NCI-H446 treated with DMSO at 0.1 percent for 48 hours (cell line): ENCODE measurements around the gene TSPY2.
"Not testable (repeated sequence)": the region's sequence is repeated elsewhere in the genome, so short reads cannot be mapped to it uniquely, and the experiment has no call there.

Experiments used
- DNase-seq: peaks from one replicate; lab custom pipeline; 2025; lab: John Stamatoyannopoulos, UW

TSPY2 gene, protein sequence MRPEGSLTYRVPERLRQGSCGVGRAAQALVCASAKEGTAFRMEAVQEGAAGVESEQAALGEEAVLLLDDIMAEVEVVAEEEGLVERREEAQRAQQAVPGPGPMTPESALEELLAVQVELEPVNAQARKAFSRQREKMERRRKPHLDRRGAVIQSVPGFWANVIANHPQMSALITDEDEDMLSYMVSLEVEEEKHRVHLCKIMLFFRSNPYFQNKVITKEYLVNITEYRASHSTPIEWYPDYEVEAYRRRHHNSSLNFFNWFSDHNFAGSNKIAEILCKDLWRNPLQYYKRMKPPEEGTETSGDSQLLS

DNA sequence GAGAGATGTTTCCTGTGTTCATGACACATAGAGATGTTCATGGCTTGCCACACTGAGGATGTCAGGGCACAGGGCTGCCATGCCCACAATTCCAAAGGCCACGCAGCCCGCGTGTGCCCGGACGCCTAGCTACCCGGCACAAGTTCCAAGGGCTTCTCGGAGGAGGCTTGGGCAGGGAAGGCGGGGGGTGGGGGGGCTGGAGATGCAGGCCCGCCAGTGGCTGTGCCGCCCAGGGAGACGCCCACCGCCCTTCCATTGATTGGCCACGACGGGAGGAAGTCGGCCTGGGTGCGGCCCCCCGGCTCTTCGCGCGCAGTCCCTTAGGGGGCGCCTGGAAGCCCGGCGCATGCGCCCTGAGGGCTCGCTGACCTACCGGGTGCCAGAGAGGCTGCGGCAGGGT is at the start of gene TSPY2:
Gene TSPY2 (plus strand): TSS at position 301 of the 400 bp plus-strand sequence. CDS start 46 bp downstream, at position 347.
- not testable (repeated sequence) for DNase-seq

DNA sequence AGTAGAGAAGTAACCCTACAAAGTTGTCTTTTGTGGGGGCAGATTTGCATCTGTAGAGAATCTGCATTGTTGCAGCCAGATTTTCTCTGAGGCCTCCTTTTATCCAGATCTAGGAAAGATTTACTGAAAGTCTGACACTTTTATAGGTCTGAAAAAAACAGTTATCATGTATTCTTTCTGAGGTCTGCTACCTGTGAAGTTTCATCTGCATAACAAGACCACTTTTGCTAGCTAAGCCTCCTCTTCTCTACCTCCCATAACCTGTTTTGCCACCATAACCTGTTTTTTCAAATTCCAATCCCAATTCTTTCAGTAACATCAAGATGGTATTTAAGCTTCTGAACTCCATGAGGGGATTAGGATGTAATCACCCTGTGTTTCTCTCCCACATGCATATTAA is 36.5 kb upstream of the TSPY2 start:
- not testable (repeated sequence) for DNase-seq

DNA sequence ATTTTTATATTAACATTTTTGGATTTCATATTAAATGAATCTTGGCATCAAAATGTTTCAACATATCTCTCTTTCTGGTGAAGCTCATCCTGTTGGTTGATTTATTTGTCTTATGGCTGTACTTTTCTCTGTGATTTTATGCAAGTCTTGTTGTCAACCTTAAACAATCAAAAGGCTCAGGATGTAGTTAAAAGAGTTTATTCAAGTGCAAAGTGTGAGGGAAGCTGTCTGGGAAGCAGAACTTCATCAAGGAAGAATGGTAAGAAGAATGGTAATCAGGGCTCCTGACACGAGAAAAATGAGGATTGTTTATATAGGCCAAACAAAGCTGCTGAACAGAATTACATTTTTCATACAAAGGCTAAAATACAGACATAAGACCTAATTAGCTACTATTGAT is 29.0 kb upstream of the TSPY2 start:
- DNase-seq, result not testable (repeated sequence)

DNA sequence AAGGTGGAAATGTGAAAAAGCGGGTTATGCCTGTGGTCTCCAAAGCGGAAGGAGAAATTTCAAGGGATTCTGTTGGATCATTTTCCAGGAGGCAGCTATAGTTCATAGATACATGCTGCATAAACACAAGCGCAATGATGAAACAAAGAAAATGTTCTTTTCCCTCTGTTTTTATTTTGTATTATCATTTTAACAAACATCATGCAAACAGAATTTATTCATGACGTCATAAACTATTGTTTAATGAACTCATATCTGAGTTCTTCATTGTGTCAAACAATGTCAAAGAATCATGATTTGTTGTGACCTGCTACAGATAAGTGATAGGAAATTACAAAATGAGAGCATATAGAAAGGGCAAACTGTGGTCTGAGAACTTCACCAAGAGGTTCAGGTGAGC is 23.8 kb downstream of the TSPY2 start:
- DNase-seq, result not testable (repeated sequence)
